ENCODE measurements around the gene NR1I3. TPM values are rescaled to one million over a fixed set of nuclear protein-coding genes. Genes with fewer than 3 reads are reported as not detected.

The NR1I3 gene
- polyA plus RNA-seq, 1 donor from 2014 or later: not detected

- Mint-ChIP-seq H3K4me3 (no peak within 1 kb of the TSS), H3K9me3 (no peaks in the 10 kb centered on the region), H3K27ac (no peak within 1 kb of the TSS), H3K36me3 (no peaks in the 10 kb centered on the region), H3K27me3 (no peaks in the 10 kb centered on the region), H3K4me1 (peaks cover 17 to 32% (median 25%) of the 10 kb centered on the region in 3 donors)
These were observed 39.0 kb downstream of the NR1I3 start, which contains the start of gene ADAMTS4 for GRCh38 chr1:161198897-161199431. ADAMTS4 (minus strand) TSS chr1:161199054; CDS start chr1:161198627, 427 bp downstream.

GRCh38 chr1:161198194-161198896 is 39.7 kb downstream of the NR1I3 start:
- no peak overlapping the region for H3K4me3 Mint-ChIP-seq

GRCh38 chr1:161197560-161198193 is 40.3 kb downstream of the NR1I3 start:
- H3K27me3 Mint-ChIP-seq: no peaks in the 10 kb centered on the region
- H3K27ac Mint-ChIP-seq: no peak overlapping the region
- H3K9me3 Mint-ChIP-seq: no peaks in the 10 kb centered on the region
- H3K4me1 Mint-ChIP-seq: peaks cover 19 to 28% (median 24%) of the 10 kb centered on the region in 3 donors
- no peaks in the 10 kb centered on the region for H3K36me3 Mint-ChIP-seq
- H3K4me3 Mint-ChIP-seq: no peak overlapping the region

More at GRCh38 chr1:161198194-161198896, 39.7 kb downstream of the NR1I3 start:
- Mint-ChIP-seq H3K9me3 (no peaks in the 10 kb centered on the region), H3K27me3 (no peaks in the 10 kb centered on the region), H3K27ac (no peak overlapping the region), H3K36me3 (no peaks in the 10 kb centered on the region), H3K4me1 (peaks cover 17 to 28% (median 23%) of the 10 kb centered on the region in 3 donors)

GRCh38 chr1:161196521-161197451 is 41.2 kb downstream of the NR1I3 start:
- H3K27ac Mint-ChIP-seq: no peak overlapping the region
- peaks cover 24 to 30% (median 25%) of the 10 kb centered on the region in 3 donors for H3K4me1 Mint-ChIP-seq
- no peaks in the 10 kb centered on the region for H3K9me3 Mint-ChIP-seq
- no peaks in the 10 kb centered on the region for H3K36me3 Mint-ChIP-seq
- H3K4me3 Mint-ChIP-seq: peak overlapping the region in 1 of 4 donors; percentile 12
- H3K27me3 Mint-ChIP-seq: no peaks in the 10 kb centered on the region

GRCh38 chr1:161196111-161196510 is 41.9 kb downstream of the NR1I3 start:
- Mint-ChIP-seq H3K36me3 (no peaks in the 10 kb centered on the region), H3K27ac (peak overlapping the region in 1 of 3 donors; percentile 25), H3K9me3 (no peaks in the 10 kb centered on the region), H3K4me3 (peak overlapping the region in 1 of 4 donors; percentile 17), H3K27me3 (no peaks in the 10 kb centered on the region), H3K4me1 (peaks cover 17 to 24% (median 23%) of the 10 kb centered on the region in 3 donors)

GRCh38 chr1:161195171-161195570 is 42.8 kb downstream of the NR1I3 start:
- H3K27ac Mint-ChIP-seq: peak overlapping the region in 2 of 3 donors; percentile 6 to 91
- H3K9me3 Mint-ChIP-seq: no peaks in the 10 kb centered on the region
- peaks cover 16 to 24% (median 20%) of the 10 kb centered on the region in 3 donors for H3K4me1 Mint-ChIP-seq
- H3K4me3 Mint-ChIP-seq: peak overlapping the region in 2 of 4 donors; percentile 32 to 90
- H3K36me3 Mint-ChIP-seq: no peaks in the 10 kb centered on the region
- H3K27me3 Mint-ChIP-seq: no peaks in the 10 kb centered on the region

- Mint-ChIP-seq H3K27ac (no peak overlapping the region), H3K4me1 (peaks cover 16 to 26% (median 23%) of the 10 kb centered on the region in 3 donors), H3K4me3 (no peak overlapping the region), H3K36me3 (no peaks in the 10 kb centered on the region), H3K27me3 (no peaks in the 10 kb centered on the region), H3K9me3 (no peaks in the 10 kb centered on the region)
These were observed 44.3 kb downstream of the NR1I3 start for GRCh38 chr1:161193561-161194235.

GRCh38 chr1:161192476-161193465 is 45.2 kb downstream of the NR1I3 start:
- H3K4me1 Mint-ChIP-seq: peaks cover 16 to 29% (median 27%) of the 10 kb centered on the region in 3 donors
- peak overlapping the region; percentile 10 to 86 (median 41) for H3K27ac Mint-ChIP-seq
- no peaks in the 10 kb centered on the region for H3K36me3 Mint-ChIP-seq
- no peaks in the 10 kb centered on the region for H3K9me3 Mint-ChIP-seq
- H3K4me3 Mint-ChIP-seq: peak overlapping the region in 1 of 4 donors; percentile 42
- no peaks in the 10 kb centered on the region for H3K27me3 Mint-ChIP-seq

- Mint-ChIP-seq H3K36me3 (no peaks in the 10 kb centered on the region), H3K27ac (no peak overlapping the region), H3K27me3 (no peaks in the 10 kb centered on the region), H3K4me3 (no peak overlapping the region), H3K4me1 (peaks cover 23 to 36% (median 35%) of the 10 kb centered on the region in 3 donors), H3K9me3 (no peaks in the 10 kb centered on the region)
These were observed 46.0 kb downstream of the NR1I3 start for GRCh38 chr1:161191971-161192370.

GRCh38 chr1:161190962-161191521 is 47.0 kb downstream of the NR1I3 start:
- Mint-ChIP-seq H3K27ac (no peak overlapping the region), H3K36me3 (no peaks in the 10 kb centered on the region), H3K9me3 (no peaks in the 10 kb centered on the region), H3K27me3 (no peaks in the 10 kb centered on the region), H3K4me3 (no peak overlapping the region), H3K4me1 (peaks cover 26 to 46% (median 45%) of the 10 kb centered on the region in 3 donors)

GRCh38 chr1:161189036-161189435 is 49.0 kb downstream of the NR1I3 start:
- H3K27me3 Mint-ChIP-seq: no peaks in the 10 kb centered on the region
- no peaks in the 10 kb centered on the region for H3K36me3 Mint-ChIP-seq
- no peaks in the 10 kb centered on the region for H3K9me3 Mint-ChIP-seq
- H3K27ac Mint-ChIP-seq: no peak overlapping the region
- H3K4me1 Mint-ChIP-seq: peaks cover 31 to 51% (median 49%) of the 10 kb centered on the region in 3 donors
- no peak overlapping the region for H3K4me3 Mint-ChIP-seq

- no peak overlapping the region for H3K4me3 Mint-ChIP-seq
- H3K27ac Mint-ChIP-seq: peak overlapping the region in 1 of 3 donors; percentile 73
- no peaks in the 10 kb centered on the region for H3K36me3 Mint-ChIP-seq
These were observed 49.6 kb downstream of the NR1I3 start for GRCh38 chr1:161188381-161188780.

GRCh38 chr1:161187311-161187710 is 50.7 kb downstream of the NR1I3 start:
- Mint-ChIP-seq H3K36me3 (peaks cover 3% of the 10 kb centered on the region), H3K4me3 (peak overlapping the region in 2 of 4 donors; percentile 9 to 61), H3K4me1 (peaks cover 31 to 56% (median 55%) of the 10 kb centered on the region in 3 donors), H3K27me3 (no peaks in the 10 kb centered on the region), H3K27ac (peak overlapping the region; percentile 70 to 95 (median 90)), H3K9me3 (no peaks in the 10 kb centered on the region)

More at GRCh38 chr1:161188381-161188780, 49.6 kb downstream of the NR1I3 start:
- Mint-ChIP-seq H3K4me1 (peaks cover 35 to 56% (median 55%) of the 10 kb centered on the region in 3 donors), H3K9me3 (no peaks in the 10 kb centered on the region), H3K27me3 (no peaks in the 10 kb centered on the region)

Data from IgD-negative memory B cell (primary cell).